ENCODE measurements around the gene EHMT1.

Gene EHMT1

GRCh38 chr9:137755261-137755927 lies 136.6 kb downstream of the EHMT1 start:
- no peak for TF ChIP-seq CTCF (IDR thresholded peaks at IDR 0.05; ENCODE audit: low read depth, low read length)
- H3K4me3 ChIP-seq (ENCODE audit: low read depth, low read length) = no peak overlapping the region

- TF ChIP-seq CTCF (IDR thresholded peaks at IDR 0.05; ENCODE audit: low read depth, low read length) = no peak
- H3K4me3 ChIP-seq (ENCODE audit: low read depth, low read length) = no peak overlapping the region
Measured at GRCh38 chr9:137756045-137756744, 137.4 kb downstream of the EHMT1 start.

- no peak overlapping the region for H3K4me3 ChIP-seq (ENCODE audit: low read depth, low read length)
- no peak for TF ChIP-seq CTCF (IDR thresholded peaks at IDR 0.05; ENCODE audit: low read depth, low read length)
Measured at GRCh38 chr9:137757139-137757538, 138.3 kb downstream of the EHMT1 start.

DNA sequence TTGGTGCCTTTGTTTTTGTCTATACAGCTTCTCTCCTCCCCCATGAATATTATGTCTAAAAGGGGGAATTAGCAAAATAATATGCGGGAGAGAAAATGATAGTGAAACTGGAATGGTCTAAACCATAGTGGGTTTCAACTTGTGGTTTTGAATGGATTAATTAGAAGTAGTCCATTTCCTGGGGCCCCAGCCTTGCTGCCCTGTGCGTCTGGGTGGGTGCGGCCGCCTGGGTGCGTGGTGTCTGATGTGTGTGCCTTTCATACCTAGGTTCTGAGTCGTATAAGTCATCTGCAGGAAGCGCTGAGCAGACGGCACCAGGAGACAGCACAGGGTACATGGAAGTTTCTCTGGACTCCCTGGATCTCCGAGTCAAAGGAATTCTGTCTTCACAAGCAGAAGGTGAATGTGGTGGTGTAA lies 138.8 kb downstream of the EHMT1 start:
- peak overlapping the region; percentile 16; the same call in 1 of the 2 replicates for H3K4me3 ChIP-seq (ENCODE audit: low read depth, low read length)
- no peak for TF ChIP-seq CTCF (IDR thresholded peaks at IDR 0.05; ENCODE audit: low read depth, low read length)

DNA sequence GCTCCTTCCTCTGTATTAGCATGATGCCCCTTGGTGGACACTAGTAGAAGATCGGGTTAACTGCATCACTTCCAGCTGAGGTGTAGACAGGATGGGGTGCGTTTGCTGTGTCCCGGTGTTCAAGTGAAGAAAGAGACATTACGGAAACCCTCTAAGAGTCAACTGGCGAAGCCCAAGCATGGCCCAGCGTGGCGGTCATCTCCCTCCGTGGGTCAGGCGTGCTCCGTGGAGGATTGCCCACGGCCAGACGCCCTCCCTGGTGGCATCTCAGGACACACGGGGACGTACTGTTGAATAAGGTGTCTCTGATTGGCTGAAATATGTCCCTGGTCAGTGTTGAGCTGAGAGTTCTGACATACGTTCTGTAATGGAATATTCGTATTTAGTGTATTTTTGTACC lies 139.3 kb downstream of the EHMT1 start:
- H3K4me3 ChIP-seq (ENCODE audit: low read depth, low read length) = no peak overlapping the region; the same call in 1 of the 2 replicates
- no peak for TF ChIP-seq CTCF (IDR thresholded peaks at IDR 0.05; ENCODE audit: low read depth, low read length)

DNA sequence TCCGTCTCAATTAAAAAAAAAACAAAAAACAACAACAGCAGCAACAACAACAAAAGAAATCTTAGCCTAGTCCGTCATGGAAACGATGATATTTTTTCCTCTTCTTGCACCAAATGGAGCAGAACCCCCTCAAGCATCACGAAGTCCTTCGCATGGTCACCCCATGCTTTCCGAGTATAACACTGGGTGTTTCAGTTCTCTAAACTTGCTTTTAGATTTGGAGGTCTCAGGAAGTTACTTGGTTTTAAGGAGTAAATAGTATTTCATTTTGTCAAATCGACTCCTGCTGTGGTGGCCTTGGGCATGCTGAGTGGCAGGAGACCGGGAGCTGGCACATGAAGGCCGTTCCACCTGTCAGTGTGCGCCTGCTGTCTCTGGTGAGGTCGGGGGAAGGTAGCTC lies 140.3 kb downstream of the EHMT1 start:
- TF ChIP-seq CTCF (IDR thresholded peaks at IDR 0.05; ENCODE audit: low read depth, low read length) = no peak
- H3K4me3 ChIP-seq (ENCODE audit: low read depth, low read length) = no peak overlapping the region

DNA sequence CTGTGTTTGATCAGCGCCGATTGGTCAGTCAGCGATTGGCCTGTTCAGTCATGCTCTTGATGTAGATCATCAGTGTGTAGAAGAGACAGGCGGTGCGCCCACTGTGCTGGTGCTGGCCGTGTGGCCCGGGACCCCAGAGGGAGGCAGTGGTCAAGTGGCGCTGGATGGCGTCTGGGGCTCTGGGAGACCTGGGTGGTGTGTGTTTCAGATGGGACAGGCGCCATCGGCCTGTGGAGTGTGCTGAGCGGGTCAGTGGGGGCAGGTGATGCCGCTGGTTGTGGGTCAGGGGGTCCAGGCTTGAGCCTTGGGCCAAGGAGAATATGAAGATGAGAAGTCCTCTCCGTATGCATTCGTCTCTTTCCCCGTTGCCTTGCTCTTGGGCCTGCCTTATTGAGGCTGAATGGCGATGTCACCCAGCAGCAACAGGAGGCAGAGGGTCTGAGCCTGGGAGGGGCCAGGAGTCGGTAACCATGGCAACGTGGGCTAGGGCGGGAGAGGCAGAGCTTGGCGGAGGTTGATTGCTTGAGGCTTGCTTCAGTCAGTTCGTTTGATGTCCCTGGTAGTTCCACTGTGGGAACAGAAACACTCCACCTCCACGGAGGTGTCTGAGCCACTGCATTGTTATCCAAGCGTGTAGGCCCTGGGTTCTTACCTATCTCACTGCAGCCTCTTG lies 141.0 kb downstream of the EHMT1 start:
- no peak overlapping the region for H3K4me3 ChIP-seq (ENCODE audit: low read depth, low read length)
- TF ChIP-seq CTCF (IDR thresholded peaks at IDR 0.05; ENCODE audit: low read depth, low read length) = no peak
